Neuronal stem cell (in vitro differentiated cells): ENCODE results near the gene AKAP7.

ENCODE experiments used
- DNase-seq: peaks from one replicate; pipeline ENCODE4 v3.0.0-alpha.2; 2013; ENCODE audit warnings: low spot score
- H2AFZ ChIP-seq: one replicate; pipeline ENCODE4 v1.6.1; 2013; ENCODE audit warnings: mild to moderate bottlenecking, low read length, inconsistent platforms
- H2AK5ac ChIP-seq: 2 replicates; pipeline ENCODE4 v1.6.1; 2013; ENCODE audit warnings: low read depth, mild to moderate bottlenecking, inconsistent platforms, low read length, moderate library complexity, mixed read lengths
- H2BK120ac ChIP-seq: 2 replicates; pipeline ENCODE4 v1.6.1; 2013; ENCODE audit warnings: low read depth, mild to moderate bottlenecking, inconsistent platforms, low read length, moderate library complexity, mixed read lengths
- H2BK12ac ChIP-seq: one replicate; pipeline ENCODE4 v1.6.1; 2013; ENCODE audit warnings: low read length, inconsistent platforms
- H2BK15ac ChIP-seq: 2 replicates; pipeline ENCODE4 v1.6.1; 2013; ENCODE audit warnings: mild to moderate bottlenecking, low read length, inconsistent platforms, mixed read lengths
- H2BK5ac ChIP-seq: one replicate; pipeline ENCODE4 v1.6.1; 2013; ENCODE audit warnings: inconsistent platforms, mild to moderate bottlenecking, low read length, moderate library complexity
- H3K14ac ChIP-seq: one replicate; pipeline ENCODE4 v1.6.1; 2013; ENCODE audit warnings: low read length, inconsistent platforms
- H3K18ac ChIP-seq: 2 replicates; pipeline ENCODE4 v1.6.1; 2013; ENCODE audit warnings: low read length, inconsistent platforms
- H3K23ac ChIP-seq: 2 replicates; pipeline ENCODE4 v1.6.1; 2013; ENCODE audit warnings: low read depth, mild to moderate bottlenecking, mixed read lengths, low read length, inconsistent platforms; ENCODE audit not compliant: poor library complexity
- H3K27ac ChIP-seq: replicated peaks from 3 replicates; pipeline ENCODE4 v1.5.1; 2013; ENCODE audit warnings: low read length, inconsistent platforms
- H3K27me3 ChIP-seq, 3 experiments: 2 replicates each; pipeline ENCODE4 v1.6.1; 2013; ENCODE audit warnings: low read length in 3 of 3, mild to moderate bottlenecking in 2 of 3, inconsistent platforms in 1 of 3, low read depth in 1 of 3, mixed read lengths in 1 of 3, moderate library complexity in 1 of 3; ENCODE audit not compliant: control insufficient read depth in 3 of 3, insufficient read depth in 3 of 3
- H3K36me3 ChIP-seq, 2 donors: replicated peaks in 1 of 2; 2 replicates each; pipeline ENCODE4 v1.6.1; 2013; ENCODE audit warnings: low read length in 2 of 2; ENCODE audit not compliant: control insufficient read depth in 2 of 2, insufficient read depth in 2 of 2
- H3K4ac ChIP-seq: 2 replicates; pipeline ENCODE4 v1.6.1; 2013; ENCODE audit warnings: inconsistent platforms, mild to moderate bottlenecking, low read length, moderate library complexity
- H3K4me1 ChIP-seq, 2 donors: 1 replicate in 1 of 2; 2 replicates in 1 of 2; pipeline ENCODE4 v1.6.1; 2013; ENCODE audit warnings: low read length in 2 of 2, low read depth in 1 of 2; ENCODE audit not compliant: control insufficient read depth in 2 of 2, insufficient read depth in 1 of 2
- H3K4me2 ChIP-seq: one replicate; pipeline ENCODE4 v1.6.1; 2013; ENCODE audit warnings: mild to moderate bottlenecking, low read length, inconsistent platforms; ENCODE audit not compliant: insufficient read depth, poor library complexity, severe bottlenecking
- H3K4me3 ChIP-seq, 2 donors: 2 replicates each; pipeline ENCODE4 v1.5.1; 2013; ENCODE audit warnings: low read length in 2 of 2, mild to moderate bottlenecking in 2 of 2, inconsistent platforms in 1 of 2, moderate library complexity in 1 of 2
- H3K79me1 ChIP-seq: one replicate; pipeline ENCODE4 v1.6.1; 2013; ENCODE audit warnings: low read depth, mild to moderate bottlenecking, inconsistent platforms, low read length, moderate library complexity
- H3K9ac ChIP-seq: one replicate; pipeline ENCODE4 v1.6.1; 2013; ENCODE audit warnings: mild to moderate bottlenecking, low read depth, low read length, inconsistent platforms; ENCODE audit not compliant: poor library complexity
- H3K9me3 ChIP-seq, 2 donors: replicated peaks in 1 of 2; 2 replicates each; pipeline versions ENCODE3 to v1.6.1; 2013; ENCODE audit warnings: low read length in 2 of 2, mild to moderate bottlenecking in 2 of 2, inconsistent platforms in 1 of 2, low read depth in 1 of 2, mixed read lengths in 1 of 2, moderate library complexity in 1 of 2; ENCODE audit not compliant: control insufficient read depth in 2 of 2, insufficient read depth in 1 of 2
- H4K8ac ChIP-seq: one replicate; pipeline ENCODE4 v1.6.1; 2013; ENCODE audit warnings: low read depth, mild to moderate bottlenecking, inconsistent platforms, low read length, moderate library complexity
- H4K91ac ChIP-seq: one replicate; pipeline ENCODE4 v1.6.1; 2013; ENCODE audit warnings: low read length, low read depth, mild to moderate bottlenecking, inconsistent platforms; ENCODE audit not compliant: poor library complexity
- WGBS, 2 donors: extraction: QIAGEN DNeasy Blood & Tissue Kit; methylation state at CpG; one replicate each; pipeline ENCODE4 v1.1.7; 2013; ENCODE audit warnings: missing lambda C conversion rate in 2 of 2, mixed read lengths in 1 of 2; ENCODE audit not compliant: insufficient read length in 2 of 2, insufficient replicate concordance in 1 of 2; ENCODE audit errors: extremely low coverage in 2 of 2; 5-methylcytosine and 5-hydroxymethylcytosine counted together

AKAP7 gene

DNA sequence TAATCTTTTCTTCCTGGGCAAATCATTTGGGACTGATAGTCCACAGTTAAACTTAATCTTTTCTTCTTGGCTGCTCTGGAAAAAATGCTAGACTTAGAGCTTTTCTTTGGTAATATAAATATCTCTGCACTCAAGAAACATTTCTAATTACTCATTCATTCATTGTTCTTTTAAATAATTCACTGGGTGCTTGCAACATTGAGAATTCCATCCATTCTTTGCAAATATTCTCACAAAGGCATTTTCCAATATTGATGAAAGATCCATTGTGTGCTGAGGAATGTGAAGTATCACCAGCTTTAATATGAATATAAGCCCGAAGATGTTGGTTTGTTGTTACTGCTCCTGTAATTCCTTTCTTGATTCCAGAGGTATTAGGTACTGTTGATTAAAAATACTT, 38.4 kb downstream of the AKAP7 start:
- Histone ChIP-seq H3K9ac (no peak overlapping the region), H3K23ac (no peak overlapping the region), H2BK5ac (no peak overlapping the region), H3K27me3 (no peaks in the 10 kb centered on the region), H2AK5ac (no peak overlapping the region), H3K14ac (no peak overlapping the region), H3K79me1 (no peaks in the 10 kb centered on the region), H3K36me3 (peaks cover 0 to 2% of the 10 kb centered on the region in 2 donors), H2BK12ac (no peak overlapping the region), H3K27ac (no peak overlapping the region), H2AFZ (no peak overlapping the region), H3K4ac (no peak overlapping the region), H3K9me3 (no peaks in the 10 kb centered on the region), H4K91ac (no peak overlapping the region), H3K4me2 (no peak overlapping the region), H3K4me3 (no peak overlapping the region), H2BK120ac (no peak overlapping the region), H2BK15ac (no peak overlapping the region), H3K4me1 (peaks cover 0 to 2% of the 10 kb centered on the region in 2 donors), H4K8ac (no peak overlapping the region), H3K18ac (no peak overlapping the region)
- no peak for DNase-seq
- no CpG with 5 or more reads among the region's 1 CpG for WGBS, 2 donors

DNA sequence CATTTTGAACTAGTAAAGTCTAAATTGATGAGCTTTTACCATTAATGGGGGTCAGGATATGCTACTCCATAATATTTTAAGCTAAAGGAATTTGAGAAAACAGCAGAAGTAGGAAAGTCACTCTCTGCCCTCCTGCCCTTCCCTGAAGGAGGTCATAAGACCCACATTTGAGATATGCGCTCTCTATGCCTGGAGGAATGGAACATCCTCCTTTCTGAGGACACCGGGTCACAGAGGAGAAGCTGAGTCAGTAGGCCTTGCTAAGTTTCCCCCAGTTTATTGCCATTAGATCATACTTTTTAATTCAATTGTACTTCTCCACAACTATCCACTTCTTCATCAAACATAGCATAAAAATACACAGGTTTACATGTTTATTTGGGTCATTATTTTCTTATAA, 40.3 kb downstream of the AKAP7 start:
- Histone ChIP-seq H4K8ac (no peak overlapping the region), H3K23ac (no peak overlapping the region), H3K27me3 (no peaks in the 10 kb centered on the region), H3K4ac (no peak overlapping the region), H3K14ac (no peak overlapping the region), H3K9ac (no peak overlapping the region), H3K18ac (no peak overlapping the region), H2AFZ (no peak overlapping the region), H3K79me1 (no peaks in the 10 kb centered on the region), H4K91ac (no peak overlapping the region), H2BK120ac (no peak overlapping the region), H2AK5ac (no peak overlapping the region), H3K27ac (no peak overlapping the region), H3K9me3 (no peaks in the 10 kb centered on the region), H3K4me1 (peaks cover 0 to 2% of the 10 kb centered on the region in 2 donors), H3K4me2 (no peak overlapping the region), H3K36me3 (no peaks in the 10 kb centered on the region), H2BK12ac (no peak overlapping the region), H2BK15ac (no peak overlapping the region), H3K4me3 (no peak overlapping the region), H2BK5ac (no peak overlapping the region)
- no peak for DNase-seq
- WGBS, 2 donors: no CpG with 5 or more reads among the region's 2 CpGs

DNA sequence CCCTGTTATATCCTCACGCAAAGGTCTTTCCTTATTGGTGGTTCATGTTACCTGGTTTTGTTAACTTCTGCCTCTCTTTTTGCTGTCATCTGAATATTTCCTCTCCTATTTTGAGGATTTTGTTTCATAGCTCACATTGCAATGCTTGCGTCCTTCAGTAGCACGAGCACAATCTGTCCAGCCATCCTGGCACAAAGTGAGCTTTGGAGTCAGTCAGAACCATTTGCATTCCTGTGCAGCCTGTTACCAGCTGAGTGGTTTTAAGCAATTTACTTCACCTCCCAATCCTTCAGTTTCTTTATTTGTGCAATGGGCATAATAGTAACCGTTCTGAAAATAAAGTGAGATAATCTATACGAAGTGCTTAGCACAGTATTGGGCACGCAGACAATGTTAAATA, 42.7 kb downstream of the AKAP7 start:
- no peak overlapping the region for H2BK5ac ChIP-seq
- no peak overlapping the region for H3K4me3 ChIP-seq
- no peaks in the 10 kb centered on the region for H3K9me3 ChIP-seq
- H3K14ac ChIP-seq: no peak overlapping the region
- H3K23ac ChIP-seq: no peak overlapping the region
- H3K36me3 ChIP-seq: no peaks in the 10 kb centered on the region
- H2AFZ ChIP-seq: no peak overlapping the region
- H4K91ac ChIP-seq: no peak overlapping the region
- H3K27me3 ChIP-seq: no peaks in the 10 kb centered on the region
- no peak overlapping the region for H2BK15ac ChIP-seq
- H3K4me1 ChIP-seq: peaks cover 0 to 2% of the 10 kb centered on the region in 2 donors
- H2AK5ac ChIP-seq: no peak overlapping the region
- no peak overlapping the region for H3K27ac ChIP-seq
- H3K4me2 ChIP-seq: no peak overlapping the region
- no peak overlapping the region for H3K4ac ChIP-seq
- no peak for DNase-seq
- H3K9ac ChIP-seq: no peak overlapping the region
- no peak overlapping the region for H3K18ac ChIP-seq
- H3K79me1 ChIP-seq: no peaks in the 10 kb centered on the region
- H4K8ac ChIP-seq: no peak overlapping the region
- H2BK120ac ChIP-seq: no peak overlapping the region
- no CpG with 5 or more reads among the region's 6 CpGs for WGBS, 2 donors
- no peak overlapping the region for H2BK12ac ChIP-seq

DNA sequence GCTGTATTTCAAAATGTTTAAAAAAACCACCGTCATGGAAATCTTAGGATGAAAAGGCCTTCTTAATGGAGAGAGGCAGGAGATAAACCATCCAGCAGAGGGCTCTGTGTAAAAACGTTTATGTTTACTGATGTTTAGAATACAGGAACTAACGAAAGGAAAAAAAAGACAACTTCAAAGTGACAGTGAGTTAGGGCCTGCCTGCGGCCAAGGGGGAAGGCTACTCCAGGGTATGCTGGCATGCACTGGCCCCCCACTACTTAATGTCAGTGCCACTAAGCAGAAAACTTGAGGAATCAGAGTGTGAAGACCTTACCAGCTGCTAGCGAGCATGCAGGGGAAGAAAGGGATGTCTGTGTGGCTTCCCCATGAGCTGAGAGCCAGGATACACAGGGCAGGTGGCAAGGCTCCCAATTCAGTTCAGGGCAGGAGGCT, 47.7 kb downstream of the AKAP7 start:
- no peak overlapping the region for H3K9ac ChIP-seq
- no peaks in the 10 kb centered on the region for H3K27me3 ChIP-seq
- H3K23ac ChIP-seq: no peak overlapping the region
- H2BK5ac ChIP-seq: no peak overlapping the region
- H3K9me3 ChIP-seq: no peaks in the 10 kb centered on the region
- no CpG with 5 or more reads among the region's 5 CpGs for WGBS, 2 donors
- no peak overlapping the region for H4K8ac ChIP-seq
- H3K4ac ChIP-seq: no peak overlapping the region
- H3K4me1 ChIP-seq: no peaks in the 10 kb centered on the region
- DNase-seq: peak; percentile 11
- H3K79me1 ChIP-seq: no peaks in the 10 kb centered on the region
- peak overlapping the region; percentile 80 for H2AFZ ChIP-seq
- H2BK15ac ChIP-seq: no peak overlapping the region
- H4K91ac ChIP-seq: no peak overlapping the region
- no peak overlapping the region for H3K18ac ChIP-seq
- H2AK5ac ChIP-seq: no peak overlapping the region
- H3K4me2 ChIP-seq: no peak overlapping the region
- no peak overlapping the region for H2BK12ac ChIP-seq
- no peak overlapping the region for H3K27ac ChIP-seq
- H3K4me3 ChIP-seq: no peak overlapping the region
- H2BK120ac ChIP-seq: no peak overlapping the region
- no peaks in the 10 kb centered on the region for H3K36me3 ChIP-seq
- H3K14ac ChIP-seq: no peak overlapping the region
